Right renal pelvis (tissue), 4 donors: Measurements from ENCODE around the gene RUNX1. TPM values are rescaled to one million over a fixed set of nuclear protein-coding genes. Genes with fewer than 3 reads are reported as not detected.
"Not testable (repeated sequence)": the region's sequence is repeated elsewhere in the genome, so short reads cannot be mapped to it uniquely, and the experiment has no call there.

Experiments used
- DNase-seq, 4 donors: peaks; one replicate each; pipeline ENCODE4 v3.0.0-alpha.2; 2013; ENCODE audit warnings: low read depth in 4 of 4, low spot score in 3 of 4, missing footprints in 1 of 4
- polyA plus RNA-seq, 4 donors: library from polyadenylated mRNA; unstranded; fragments of 120-200 nt; gene quantifications; one replicate each; pipeline ENCODE4 v1.2.1, GENCODE V29; 2013; ENCODE audit not compliant: insufficient read length in 4 of 4

The RUNX1 gene
- polyA plus RNA-seq, 4 donors, result 2.2 to 3.6 (median 2.4) TPM

- no peak for DNase-seq
These were observed 53.2 kb downstream of the RUNX1 start for GRCh38 chr21:34995979-34996303.

- DNase-seq, result no peak
These were observed 54.1 kb downstream of the RUNX1 start for GRCh38 chr21:34994766-34995631.

- not testable (repeated sequence) for DNase-seq
These were observed 55.6 kb downstream of the RUNX1 start for GRCh38 chr21:34993521-34993921.

- DNase-seq, result no peak
These were observed 56.2 kb downstream of the RUNX1 start for GRCh38 chr21:34992736-34993398.

GRCh38 chr21:34992180-34992579 lies 56.9 kb downstream of the RUNX1 start:
- DNase-seq, result no peak

- DNase-seq, result no peak
These were observed 57.6 kb downstream of the RUNX1 start for GRCh38 chr21:34991366-34991957.

GRCh38 chr21:34990842-34991241 lies 58.3 kb downstream of the RUNX1 start:
- DNase-seq, result no peak

GRCh38 chr21:34989337-34990151 lies 59.6 kb downstream of the RUNX1 start:
- DNase-seq, result no peak

GRCh38 chr21:34988625-34989024 lies 60.5 kb downstream of the RUNX1 start:
- no peak for DNase-seq

- peak in 1 of 4 donors; percentile 43 for DNase-seq
These were observed 61.0 kb downstream of the RUNX1 start for GRCh38 chr21:34988139-34988538.

- no peak for DNase-seq
These were observed 61.5 kb downstream of the RUNX1 start for GRCh38 chr21:34987501-34988072.

- peak in 1 of 4 donors; percentile 14 for DNase-seq
These were observed 62.3 kb downstream of the RUNX1 start for GRCh38 chr21:34986561-34987500.

- DNase-seq, result no peak
These were observed 64.6 kb downstream of the RUNX1 start for GRCh38 chr21:34984356-34985058.

- DNase-seq, result no peak
These were observed 65.4 kb downstream of the RUNX1 start for GRCh38 chr21:34983680-34984086.

- no peak for DNase-seq
These were observed 67.3 kb downstream of the RUNX1 start for GRCh38 chr21:34981791-34982190.

GRCh38 chr21:34980423-34981115 lies 68.5 kb downstream of the RUNX1 start:
- no peak for DNase-seq

GRCh38 chr21:34979383-34979782 lies 69.7 kb downstream of the RUNX1 start:
- no peak for DNase-seq

- DNase-seq, result no peak
These were observed 71.8 kb downstream of the RUNX1 start for GRCh38 chr21:34977333-34977732.
